NT2/D1 (cell line): ENCODE measurements around the gene RAB8A.

Experiments used
- DNase-seq: peaks from one replicate; pipeline ENCODE4 v3.0.0-alpha.2; 2011; ENCODE audit warnings: low read depth, low spot score
- H3K27me3 ChIP-seq: 2 replicates; pipeline ENCODE4 v1.6.0; 2011; ENCODE audit warnings: mild to moderate bottlenecking; ENCODE audit not compliant: insufficient read length, insufficient read depth
- H3K36me3 ChIP-seq: 2 replicates; pipeline ENCODE4 v1.6.1; 2011; ENCODE audit warnings: mild to moderate bottlenecking, low read length, mixed read lengths; ENCODE audit not compliant: insufficient read depth, insufficient read length
- H3K4me1 ChIP-seq: 2 replicates; pipeline ENCODE4 v1.5.1; 2011; ENCODE audit not compliant: insufficient read depth, insufficient read length
- H3K4me3 ChIP-seq: 2 replicates; pipeline ENCODE4 v1.5.1; 2011; ENCODE audit warnings: low read depth; ENCODE audit not compliant: insufficient read length
- H3K9ac ChIP-seq: 2 replicates; pipeline ENCODE4 v1.6.0; 2011; ENCODE audit warnings: low read depth; ENCODE audit not compliant: insufficient read length
- H3K9me3 ChIP-seq: 2 replicates; pipeline ENCODE4 v1.5.1; 2011; ENCODE audit warnings: mild to moderate bottlenecking, low read length; ENCODE audit not compliant: insufficient read depth
- SUZ12 ChIP-seq: IDR thresholded peaks from 2 replicates; pipeline ENCODE4 v1.6.1; 2011; ENCODE audit not compliant: insufficient read length, insufficient read depth; ENCODE audit errors: extremely low read depth
- YY1 ChIP-seq: IDR thresholded peaks from 2 replicates; pipeline ENCODE4 v1.6.1; 2011; ENCODE audit not compliant: insufficient read length, insufficient read depth
- ZNF274 ChIP-seq: IDR thresholded peaks from 2 replicates; pipeline ENCODE4 v1.6.1; 2011; ENCODE audit warnings: mild to moderate bottlenecking, low read depth, low read length

Gene RAB8A

DNA sequence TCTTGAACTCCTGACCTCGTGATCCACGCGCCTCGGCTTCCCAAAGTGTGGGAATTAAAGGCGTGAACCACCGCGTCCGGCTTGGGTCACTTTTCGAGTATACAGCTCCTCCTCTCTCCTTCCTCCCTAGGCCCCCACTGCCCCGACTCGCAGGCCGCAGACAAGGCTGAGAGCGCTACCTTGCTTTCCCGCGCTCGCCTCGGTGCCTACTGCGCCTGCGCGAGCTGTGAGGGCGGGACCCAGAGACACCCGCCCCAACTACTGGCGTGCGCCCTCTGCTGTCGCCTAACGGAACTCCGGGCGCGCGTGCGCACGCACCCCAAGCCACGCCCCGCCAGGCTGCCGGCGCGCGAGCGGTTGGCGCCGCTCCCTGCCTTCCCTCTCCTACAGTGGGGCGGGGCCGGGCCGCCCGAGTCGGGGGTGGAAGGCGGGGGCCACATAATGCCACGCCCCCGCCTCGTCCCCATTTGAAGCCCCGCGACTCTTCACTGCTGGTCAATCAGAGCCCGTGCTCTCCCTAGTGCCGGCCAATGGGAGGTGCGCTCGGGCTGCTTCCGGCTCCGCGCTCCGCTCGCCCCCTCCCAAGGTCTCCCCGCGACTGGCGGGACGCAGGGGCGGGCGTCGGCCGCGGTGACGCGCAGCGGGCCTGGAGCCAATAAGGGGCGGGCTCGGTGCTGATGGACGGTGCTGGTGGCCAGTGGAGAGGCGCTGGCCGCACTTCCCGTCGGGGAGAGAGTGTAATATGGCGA, at the start of gene RAB8A:
RAB8A (plus strand) TSS at position 730 of the 749 bp plus-strand sequence; CDS start at position 743, 13 bp downstream.
- no peaks in the 10 kb centered on the region for H3K27me3 ChIP-seq
- H3K4me1 ChIP-seq = peaks cover 20% of the 10 kb centered on the region
- peak; percentile 98 for DNase-seq
- H3K4me3 ChIP-seq = peak within 1 kb of the TSS; percentile 99
- no peaks in the 10 kb centered on the region for H3K9me3 ChIP-seq
- H3K36me3 ChIP-seq = peaks cover 36% of the 10 kb centered on the region
- H3K9ac ChIP-seq = peak within 1 kb of the TSS; percentile 98
- TF ChIP-seq ZNF274 (no peak), YY1 (no peak), SUZ12 (no peak)

GRCh38 chr19:16061943-16062342, 49.7 kb upstream of the RAB8A start:
- Histone ChIP-seq H3K36me3 (no peaks in the 10 kb centered on the region), H3K9ac (no peak overlapping the region), H3K9me3 (no peaks in the 10 kb centered on the region), H3K4me1 (peaks cover 12% of the 10 kb centered on the region), H3K4me3 (no peak overlapping the region), H3K27me3 (no peaks in the 10 kb centered on the region)
- TF ChIP-seq YY1 = no peak
- no peak for TF ChIP-seq SUZ12
- no peak for TF ChIP-seq ZNF274
- DNase-seq = no peak

GRCh38 chr19:16062789-16063188, 48.9 kb upstream of the RAB8A start:
- H3K4me3 ChIP-seq = no peak overlapping the region
- H3K9me3 ChIP-seq = no peaks in the 10 kb centered on the region
- H3K27me3 ChIP-seq = no peaks in the 10 kb centered on the region
- H3K4me1 ChIP-seq = peaks cover 13% of the 10 kb centered on the region
- no peaks in the 10 kb centered on the region for H3K36me3 ChIP-seq
- TF ChIP-seq YY1 = no peak
- no peak for TF ChIP-seq ZNF274
- no peak for TF ChIP-seq SUZ12
- DNase-seq = no peak
- H3K9ac ChIP-seq = no peak overlapping the region

GRCh38 chr19:16064209-16064889, 47.3 kb upstream of the RAB8A start:
- Histone ChIP-seq H3K27me3 (no peaks in the 10 kb centered on the region), H3K9ac (no peak overlapping the region), H3K4me3 (no peak overlapping the region), H3K9me3 (no peaks in the 10 kb centered on the region), H3K36me3 (no peaks in the 10 kb centered on the region), H3K4me1 (peaks cover 15% of the 10 kb centered on the region)
- no peak for TF ChIP-seq SUZ12
- no peak for TF ChIP-seq YY1
- no peak for TF ChIP-seq ZNF274
- DNase-seq = no peak

- Histone ChIP-seq H3K9me3 (no peaks in the 10 kb centered on the region), H3K4me3 (no peak overlapping the region), H3K36me3 (no peaks in the 10 kb centered on the region), H3K4me1 (peaks cover 15% of the 10 kb centered on the region), H3K27me3 (no peaks in the 10 kb centered on the region), H3K9ac (no peak overlapping the region)
- no peak for DNase-seq
- no peak for TF ChIP-seq ZNF274
- TF ChIP-seq YY1 = no peak
- TF ChIP-seq SUZ12 = no peak
Observed at GRCh38 chr19:16066611-16067104, 45.0 kb upstream of the RAB8A start.

GRCh38 chr19:16067205-16067938, 44.3 kb upstream of the RAB8A start:
- Histone ChIP-seq H3K27me3 (no peaks in the 10 kb centered on the region), H3K9me3 (no peaks in the 10 kb centered on the region), H3K4me1 (peaks cover 15% of the 10 kb centered on the region), H3K4me3 (no peak overlapping the region), H3K36me3 (no peaks in the 10 kb centered on the region), H3K9ac (no peak overlapping the region)
- no peak for DNase-seq
- no peak for TF ChIP-seq SUZ12
- TF ChIP-seq ZNF274 = no peak
- no peak for TF ChIP-seq YY1

DNA sequence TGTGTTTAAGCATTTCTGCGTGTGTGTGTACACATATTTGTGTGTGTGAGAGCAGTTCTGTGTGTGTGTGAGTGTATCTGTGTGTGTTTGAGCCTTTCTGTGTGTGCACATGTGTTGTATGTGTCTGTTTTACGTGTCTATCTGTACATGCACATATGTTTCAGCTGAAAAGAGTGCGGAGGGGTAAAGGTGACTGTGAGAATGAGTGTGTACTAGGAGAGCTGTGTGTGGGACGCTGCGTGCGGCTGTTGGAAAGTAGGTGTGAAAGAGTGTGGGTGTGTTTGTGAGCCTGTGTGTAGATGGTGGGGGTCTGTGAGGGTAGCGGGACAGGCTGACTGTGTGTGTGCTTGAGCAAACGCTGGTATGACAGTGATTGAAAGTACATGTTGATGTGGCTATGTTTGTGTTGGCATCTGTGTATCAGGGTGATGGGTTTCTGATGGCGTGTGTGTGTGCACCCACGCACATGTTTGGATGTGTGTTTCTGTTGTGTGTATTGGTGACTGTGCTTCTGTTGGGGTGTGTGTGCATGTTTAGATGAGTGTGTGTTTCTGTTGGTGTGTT, 42.9 kb upstream of the RAB8A start:
- H3K4me1 ChIP-seq = peaks cover 18% of the 10 kb centered on the region
- no peak for DNase-seq
- TF ChIP-seq SUZ12 = no peak
- TF ChIP-seq ZNF274 = no peak
- TF ChIP-seq YY1 = no peak
- H3K9me3 ChIP-seq = no peaks in the 10 kb centered on the region
- no peaks in the 10 kb centered on the region for H3K36me3 ChIP-seq
- no peak overlapping the region for H3K9ac ChIP-seq
- no peak overlapping the region for H3K4me3 ChIP-seq
- H3K27me3 ChIP-seq = no peaks in the 10 kb centered on the region
